GM18870 (cell line): ENCODE results near the gene RSPRY1.

Experiments
- ATAC-seq: cut with Tn5 transposase; IDR thresholded peaks from one replicate; pipeline ENCODE4 v1.9.1; 2021; ENCODE audit warnings: moderate library complexity; ENCODE audit not compliant: unreplicated experiment

RSPRY1 gene

DNA sequence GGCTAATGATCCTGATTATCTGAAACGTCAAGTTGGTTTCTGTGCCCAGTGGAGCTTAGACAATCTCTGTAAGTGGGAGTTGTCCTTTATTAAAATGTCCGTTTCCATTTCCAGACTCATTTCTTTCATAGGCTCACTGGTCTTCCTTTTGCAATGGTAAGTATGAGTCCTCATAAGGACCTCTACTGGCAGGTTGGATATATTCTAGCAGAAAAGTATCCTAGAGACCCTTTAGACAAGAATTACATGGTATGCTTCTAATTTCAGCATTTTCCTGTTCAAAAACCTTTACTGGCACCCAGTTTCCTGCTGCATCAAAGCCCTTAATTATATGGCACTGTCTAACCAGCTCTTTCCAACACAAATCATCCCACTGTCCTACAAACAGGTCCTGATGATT, 30.8 kb downstream of the RSPRY1 start:
- no peak for ATAC-seq

DNA sequence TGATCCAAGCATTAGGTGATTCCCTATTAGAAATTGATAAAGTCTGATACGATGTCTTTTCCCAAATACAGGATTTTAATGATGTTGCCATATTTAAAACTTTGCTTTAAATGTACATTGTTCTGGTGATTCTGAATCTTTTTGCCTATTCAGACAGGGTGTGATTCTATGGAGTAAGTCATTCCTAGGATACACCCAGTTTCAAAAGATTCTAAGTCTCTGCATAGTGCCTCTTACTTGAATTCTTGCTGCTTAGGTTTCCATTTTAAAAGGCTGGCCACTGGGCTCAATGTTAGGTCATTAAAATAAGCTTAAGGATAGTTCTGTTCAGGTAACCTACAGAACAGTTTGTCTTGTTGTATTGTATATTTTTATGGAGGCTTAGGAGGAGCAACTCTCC, 36.9 kb downstream of the RSPRY1 start:
- ATAC-seq, result no peak

DNA sequence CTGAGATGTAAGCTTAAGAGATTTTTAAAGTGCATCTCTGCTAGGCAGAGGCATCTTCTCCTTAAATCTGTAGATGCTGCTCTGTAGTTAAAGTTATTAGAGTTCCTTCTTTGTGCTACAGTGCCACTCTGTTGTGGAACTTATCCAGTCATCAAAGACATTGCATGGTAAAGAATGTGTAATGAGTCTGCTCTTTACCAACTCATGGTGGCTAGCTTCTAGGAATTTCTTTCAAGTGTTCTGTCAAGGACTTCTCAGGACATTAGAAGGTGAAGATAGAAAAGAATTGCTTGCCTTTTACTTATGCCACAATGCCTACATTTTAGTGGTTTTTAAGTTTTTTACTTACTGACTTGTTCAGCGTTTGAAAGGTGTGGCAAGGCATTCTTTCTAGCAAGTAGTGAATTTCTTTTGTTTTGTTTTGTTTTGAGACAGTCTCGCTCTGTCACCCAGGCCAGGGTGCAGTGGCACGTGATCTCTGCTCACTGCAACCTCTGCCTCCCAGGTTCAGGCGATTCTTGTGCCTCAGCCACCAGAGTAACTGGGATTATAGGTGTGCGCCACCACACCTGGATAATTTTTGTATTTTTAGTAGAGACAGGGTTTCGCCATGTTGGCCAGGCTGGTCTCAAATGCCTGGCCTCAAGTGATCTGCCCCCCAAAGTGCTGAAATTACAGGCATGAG, 38.7 kb downstream of the RSPRY1 start:
- ATAC-seq, result no peak

DNA sequence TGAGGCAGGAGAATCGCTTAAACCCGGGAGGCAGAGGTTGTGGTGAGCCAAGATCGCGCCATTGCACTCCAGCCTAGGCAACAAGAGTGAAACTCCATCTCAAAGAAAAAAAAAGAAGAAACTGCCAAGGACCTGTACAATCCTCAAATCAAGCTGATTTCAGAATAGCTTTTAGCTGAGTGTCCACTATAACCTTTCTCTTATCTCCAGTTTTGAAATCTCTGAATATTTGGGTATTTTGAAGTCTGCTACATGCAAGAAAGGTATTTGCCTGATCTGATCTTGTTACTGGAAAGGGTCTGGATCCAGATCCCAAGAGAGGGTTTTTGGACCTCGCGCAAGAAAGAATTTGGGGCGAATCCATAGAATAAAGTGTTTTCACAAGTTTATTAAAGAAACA, 39.8 kb downstream of the RSPRY1 start:
- ATAC-seq, result no peak

DNA sequence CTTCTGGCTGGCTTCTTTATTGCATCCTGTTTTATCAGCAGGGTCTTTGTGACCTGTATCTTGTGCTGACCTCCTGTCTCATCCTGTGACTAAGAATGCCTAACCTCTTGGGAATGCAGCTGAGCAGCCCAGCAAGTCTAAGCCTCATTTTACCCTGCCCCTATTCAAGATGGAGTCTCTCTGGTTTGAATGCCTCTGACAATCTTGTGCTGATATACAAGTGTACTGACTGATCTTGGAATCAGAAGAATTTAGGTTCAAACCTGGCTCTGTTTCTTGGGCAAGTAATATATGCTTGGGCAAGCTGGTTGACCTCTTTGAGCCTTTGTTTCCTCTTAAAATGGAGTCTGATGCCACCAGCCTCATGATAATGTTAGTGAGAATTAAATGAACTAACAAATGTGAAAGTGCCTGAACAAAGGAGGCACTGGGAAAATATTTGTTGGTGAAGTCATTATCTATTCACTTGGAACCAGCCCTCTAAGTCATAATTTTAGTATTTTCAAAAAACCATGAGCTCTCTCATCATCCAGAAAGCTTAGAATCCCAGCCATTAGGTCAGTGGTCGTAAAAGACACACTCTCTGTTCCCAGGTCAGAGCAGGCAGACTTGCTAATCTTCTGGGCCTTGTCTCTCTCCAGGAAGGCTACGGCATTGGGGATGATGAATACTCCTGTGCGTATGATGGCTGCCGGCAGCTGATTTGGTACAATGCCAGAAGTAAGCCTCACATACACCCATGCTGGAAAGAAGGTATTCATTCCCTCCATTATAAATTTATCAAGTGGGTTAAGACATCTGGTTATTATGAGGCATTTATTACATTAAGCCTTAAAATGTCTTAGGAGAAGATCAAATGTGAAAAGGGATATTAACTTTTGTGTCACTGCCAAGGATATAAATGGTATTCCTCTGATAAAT, 40.8 kb downstream of the RSPRY1 start:
- no peak for ATAC-seq

DNA sequence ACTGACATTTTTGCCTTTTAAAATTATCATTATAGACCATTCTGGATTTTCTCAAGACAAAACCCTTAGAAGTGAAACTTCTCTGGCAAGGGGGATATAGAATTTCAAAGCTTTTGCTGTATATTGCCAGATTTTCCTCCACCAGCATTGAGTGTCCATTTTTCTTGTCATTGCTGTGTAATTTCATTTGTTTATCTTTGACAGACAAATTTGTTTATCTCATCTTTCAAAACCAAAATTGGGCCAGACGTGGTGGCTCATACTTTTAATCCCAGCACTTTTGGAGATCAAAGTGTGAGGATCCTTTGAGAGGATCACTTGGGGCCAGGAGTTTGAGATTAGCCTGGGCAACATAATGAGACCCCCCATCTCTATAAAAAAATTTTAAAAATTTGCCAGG, 43.0 kb downstream of the RSPRY1 start:
- ATAC-seq, result no peak

DNA sequence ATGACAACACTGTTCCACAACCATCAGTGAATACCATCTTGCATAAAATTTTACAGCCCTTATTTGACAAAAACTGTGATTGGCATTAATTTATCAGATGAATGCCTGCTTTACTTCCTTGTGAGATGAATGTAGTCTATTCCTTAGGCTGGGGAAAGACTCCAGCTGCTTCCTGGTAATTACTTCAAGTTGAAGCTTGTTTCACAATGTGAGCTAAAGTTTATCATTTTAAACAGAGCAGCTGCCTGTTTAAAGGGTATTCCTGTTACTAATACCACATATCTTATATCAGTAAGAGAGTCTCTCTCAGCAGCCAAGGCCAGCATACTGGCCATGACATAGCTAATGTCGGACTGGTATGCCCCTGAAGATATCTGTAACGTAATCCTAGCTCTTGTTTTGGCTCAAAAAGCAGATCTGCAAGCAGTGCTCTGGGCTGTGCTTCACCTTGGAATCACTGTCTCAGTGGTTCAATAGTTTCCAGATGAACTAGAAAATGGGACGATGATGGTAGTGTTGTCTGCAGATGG, 45.8 kb downstream of the RSPRY1 start:
- no peak for ATAC-seq

DNA sequence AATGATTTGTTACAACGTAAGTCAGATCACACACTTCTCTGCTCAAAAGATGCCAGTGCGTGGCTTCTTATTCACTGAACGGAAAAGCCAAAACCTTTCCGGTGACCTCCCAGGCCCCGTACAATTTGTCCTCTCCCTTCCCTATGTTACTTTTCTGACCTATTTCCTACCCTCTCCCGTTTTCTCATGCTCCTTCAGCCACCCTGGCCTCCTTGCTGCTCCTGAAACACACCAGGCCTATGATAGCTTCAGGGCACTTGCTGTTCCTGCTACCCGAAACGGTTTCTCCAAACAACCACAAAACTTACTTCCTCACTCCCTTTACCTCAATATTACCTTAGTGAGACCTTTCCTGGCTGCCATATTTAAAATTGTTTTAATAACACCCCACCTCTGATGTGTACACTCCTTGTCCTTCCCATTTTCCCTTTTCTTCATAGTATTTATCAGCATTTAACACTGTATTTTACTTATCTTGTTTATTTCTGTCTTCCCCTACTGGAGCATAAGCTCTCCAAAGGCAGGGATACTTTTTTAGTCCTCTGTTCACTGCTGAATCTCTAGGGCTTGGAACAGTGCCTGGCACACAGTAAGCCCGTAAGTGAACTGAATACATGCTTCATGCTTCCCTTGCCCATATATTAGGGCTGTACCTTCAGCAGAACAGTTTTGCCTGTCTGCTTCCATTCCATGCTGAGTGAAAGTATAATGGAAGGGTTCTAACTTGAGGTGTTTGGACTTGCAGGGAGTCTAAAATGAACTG, 48.0 kb downstream of the RSPRY1 start:
- ATAC-seq, result no peak

DNA sequence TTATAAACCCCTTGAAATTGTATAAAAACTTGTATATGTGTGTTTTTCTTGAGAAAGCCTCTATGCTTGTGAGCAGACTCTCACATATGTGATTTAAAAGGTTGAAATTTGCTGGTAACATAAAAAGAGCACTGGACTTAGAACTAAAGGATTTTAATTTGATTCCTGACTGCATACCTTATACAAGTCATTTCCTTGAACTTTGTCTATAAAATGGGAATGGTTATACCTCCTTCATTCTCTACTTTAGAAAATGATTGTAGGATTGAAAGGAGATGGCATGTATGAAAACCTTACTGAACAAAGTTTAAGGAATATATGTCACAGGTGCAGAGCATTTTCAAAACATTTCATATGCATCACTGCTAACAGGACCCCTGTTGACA, 48.6 kb downstream of the RSPRY1 start:
- no peak for ATAC-seq

DNA sequence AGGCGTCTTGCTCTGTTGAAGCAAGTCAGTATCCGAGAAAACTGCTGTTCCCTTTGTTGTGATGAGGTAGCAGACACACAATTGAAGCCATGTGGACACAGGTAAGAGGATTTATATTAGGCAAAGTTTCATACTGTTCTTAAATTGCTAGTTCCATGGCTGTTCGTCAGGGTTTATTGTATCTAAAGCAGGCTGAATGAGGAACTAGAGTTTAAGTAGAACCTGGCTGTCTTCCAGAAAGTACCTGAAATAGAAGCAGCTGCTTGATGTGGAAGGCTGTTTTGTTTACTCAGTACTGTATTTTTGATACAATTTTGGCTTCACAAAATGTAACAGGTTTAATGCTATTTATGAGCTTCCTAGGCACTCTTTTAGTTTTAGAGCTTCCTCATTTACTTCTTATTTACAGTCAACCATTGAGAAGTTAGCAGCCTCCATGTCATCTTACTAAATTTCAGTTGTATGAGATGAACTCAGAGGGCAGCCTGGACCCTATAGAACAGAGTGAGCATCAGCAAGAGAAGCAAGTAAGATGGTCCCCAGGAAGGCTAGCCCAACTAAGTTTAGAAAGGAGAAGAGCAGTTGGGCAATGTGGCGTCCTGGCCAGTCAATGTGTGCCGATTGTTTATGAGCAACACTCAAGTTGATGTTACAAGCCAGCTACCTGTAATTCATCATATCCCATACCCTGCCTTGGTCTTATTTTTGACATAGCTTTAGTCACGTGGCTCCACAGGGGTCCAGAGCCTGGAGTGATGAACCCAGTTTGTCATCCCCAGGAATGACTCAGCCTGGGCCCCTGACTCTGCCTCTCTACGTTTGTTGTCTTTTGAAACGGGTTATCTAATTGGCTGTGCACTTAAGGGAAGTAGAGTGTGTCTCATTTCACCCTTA, 49.2 kb downstream of the RSPRY1 start:
- no peak for ATAC-seq

DNA sequence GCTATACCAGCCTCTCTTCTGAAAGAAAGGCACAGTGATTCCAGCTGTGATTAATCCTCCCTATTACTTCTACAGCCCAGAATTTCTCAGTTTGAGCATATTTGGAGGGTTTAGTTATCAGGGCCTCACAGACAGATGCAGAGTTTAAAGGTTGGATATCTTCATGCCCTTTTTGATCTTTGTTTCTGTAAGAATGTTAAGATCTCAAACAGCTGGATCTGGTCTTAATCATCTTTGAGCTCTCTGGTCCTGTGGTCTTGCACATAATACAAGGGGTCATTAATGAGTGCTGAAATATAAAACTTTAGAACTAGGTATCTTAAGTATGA, 49.9 kb downstream of the RSPRY1 start:
- no peak for ATAC-seq

DNA sequence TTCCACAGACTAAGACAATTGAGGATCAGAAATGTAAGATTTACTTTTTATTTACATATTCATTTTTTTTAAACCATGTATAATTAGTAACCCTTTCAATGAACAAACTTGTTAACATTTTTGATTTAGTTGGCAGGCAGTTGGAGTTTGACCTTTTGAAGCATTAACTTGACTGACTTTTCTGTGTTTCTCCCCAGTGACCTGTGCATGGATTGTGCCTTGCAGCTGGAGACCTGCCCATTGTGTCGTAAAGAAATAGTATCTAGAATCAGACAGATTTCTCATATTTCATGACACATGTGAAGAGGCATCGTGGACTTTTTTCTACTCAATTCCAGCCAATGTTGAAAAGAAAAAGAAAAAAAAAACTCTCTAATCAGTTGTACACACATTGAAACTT, 52.6 kb downstream of the RSPRY1 start:
- ATAC-seq, result no peak

DNA sequence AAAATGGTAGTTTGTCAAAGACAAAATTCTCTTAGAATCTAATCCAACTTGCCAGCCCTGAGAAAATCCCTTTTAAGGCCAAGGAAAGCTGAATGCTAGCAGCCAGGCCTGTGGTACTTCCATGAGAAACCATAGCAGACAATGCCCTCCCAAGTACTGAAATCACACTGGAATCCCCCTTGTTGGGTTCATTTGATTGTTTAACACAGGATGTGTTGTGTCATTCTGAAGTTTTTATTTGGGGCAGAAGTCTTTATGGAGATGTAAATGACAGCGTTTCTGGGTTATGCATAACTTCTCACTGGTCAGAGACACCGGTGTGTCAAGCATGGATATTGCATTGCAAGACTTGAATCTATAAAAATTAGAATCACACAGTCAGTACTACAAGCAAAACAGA, 53.0 kb downstream of the RSPRY1 start:
- ATAC-seq, result no peak

DNA sequence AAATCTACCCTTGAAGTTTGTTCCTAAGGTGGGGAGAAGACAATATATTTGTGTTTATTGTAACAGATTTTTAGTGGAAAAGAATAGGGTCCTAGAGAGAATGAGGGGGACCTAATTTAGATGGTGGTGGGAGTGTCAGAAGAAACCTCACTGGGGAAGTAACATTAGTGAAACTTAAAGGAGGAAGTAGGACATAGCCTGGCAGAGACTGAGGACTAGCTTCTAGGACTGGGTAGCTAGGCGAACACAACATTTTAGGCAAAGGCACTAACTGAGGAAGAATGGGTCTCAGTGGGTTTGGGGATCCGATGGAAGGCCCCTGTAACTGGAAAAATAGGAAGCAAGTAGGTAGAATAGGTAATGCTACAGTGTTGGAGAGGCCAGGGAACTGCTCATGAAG, 54.7 kb downstream of the RSPRY1 start:
- ATAC-seq, result no peak

DNA sequence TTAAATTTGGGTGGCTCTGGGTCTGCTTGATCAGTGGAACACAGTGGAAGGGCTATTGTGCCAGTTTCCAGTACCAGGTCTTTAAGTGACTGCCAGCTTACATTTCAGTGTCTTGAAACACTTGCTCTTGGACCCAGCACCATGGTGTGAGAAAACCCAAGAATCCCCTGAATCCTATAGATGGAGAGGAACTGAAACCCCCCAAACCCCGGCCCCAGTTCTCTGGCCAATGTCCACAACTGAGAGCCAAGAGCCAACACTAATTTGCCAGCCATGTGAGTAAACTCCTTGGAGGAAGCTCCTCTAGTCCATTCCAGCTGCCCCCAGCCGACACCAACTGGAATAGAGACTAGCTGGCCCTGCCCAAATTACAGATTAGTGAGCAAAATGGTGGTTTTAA, 56.5 kb downstream of the RSPRY1 start:
- ATAC-seq, result no peak

DNA sequence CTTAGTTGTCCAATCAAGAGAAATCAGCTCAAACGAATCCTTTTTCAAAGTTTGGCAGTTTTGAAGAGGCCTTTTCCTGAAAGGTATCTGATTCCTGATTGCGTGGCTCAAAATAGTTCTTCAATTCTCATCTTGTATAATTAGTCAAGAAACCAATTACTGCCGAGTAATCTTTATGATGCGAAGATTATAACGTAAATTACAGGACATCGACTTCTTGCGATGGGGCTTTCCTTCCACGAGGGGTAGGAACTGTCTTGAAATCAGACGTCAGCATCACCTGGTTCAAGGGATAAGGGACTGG, 58.3 kb downstream of the RSPRY1 start:
- peak; percentile 20 for ATAC-seq

DNA sequence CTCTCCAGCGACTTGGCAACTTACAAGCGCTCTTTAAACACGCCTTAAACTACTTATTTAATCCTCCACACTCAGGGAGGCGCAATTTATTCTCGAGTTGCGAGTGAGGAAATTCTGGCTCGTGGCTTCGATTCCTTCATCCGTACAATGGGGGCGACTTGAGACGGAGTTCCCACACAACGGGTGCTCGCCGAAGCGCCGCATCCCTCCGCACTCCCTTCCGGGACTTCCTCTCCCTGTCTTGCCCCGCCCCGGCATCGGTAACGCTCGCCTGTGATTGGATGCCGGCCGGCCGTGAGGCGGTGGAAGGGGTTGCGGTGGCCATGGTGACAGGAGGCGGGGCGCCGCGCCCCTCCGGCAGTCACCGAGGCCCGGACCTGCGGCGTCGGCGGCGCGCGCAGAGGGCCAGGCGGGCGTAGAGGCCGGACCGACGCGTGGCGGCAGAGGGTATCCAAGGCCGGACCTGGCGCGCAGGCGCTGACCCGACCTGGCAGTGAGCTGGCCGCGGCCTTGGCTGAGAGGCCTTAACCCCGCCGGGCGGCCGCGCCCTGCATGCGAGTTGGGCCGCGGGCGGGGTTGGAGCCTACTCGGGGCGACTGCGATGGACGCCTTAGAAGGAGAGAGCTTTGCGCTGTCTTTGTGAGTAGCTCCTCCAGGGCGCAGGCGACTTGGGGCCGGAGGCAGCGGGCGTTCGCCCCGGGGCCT, 58.8 kb downstream of the RSPRY1 start, which contains the start of gene ARL2BP:
TSS of gene ARL2BP (plus strand) at position 493 of the 705 bp plus-strand sequence. CDS start at position 602, 109 bp downstream.
- ATAC-seq, result peak; percentile 80

DNA sequence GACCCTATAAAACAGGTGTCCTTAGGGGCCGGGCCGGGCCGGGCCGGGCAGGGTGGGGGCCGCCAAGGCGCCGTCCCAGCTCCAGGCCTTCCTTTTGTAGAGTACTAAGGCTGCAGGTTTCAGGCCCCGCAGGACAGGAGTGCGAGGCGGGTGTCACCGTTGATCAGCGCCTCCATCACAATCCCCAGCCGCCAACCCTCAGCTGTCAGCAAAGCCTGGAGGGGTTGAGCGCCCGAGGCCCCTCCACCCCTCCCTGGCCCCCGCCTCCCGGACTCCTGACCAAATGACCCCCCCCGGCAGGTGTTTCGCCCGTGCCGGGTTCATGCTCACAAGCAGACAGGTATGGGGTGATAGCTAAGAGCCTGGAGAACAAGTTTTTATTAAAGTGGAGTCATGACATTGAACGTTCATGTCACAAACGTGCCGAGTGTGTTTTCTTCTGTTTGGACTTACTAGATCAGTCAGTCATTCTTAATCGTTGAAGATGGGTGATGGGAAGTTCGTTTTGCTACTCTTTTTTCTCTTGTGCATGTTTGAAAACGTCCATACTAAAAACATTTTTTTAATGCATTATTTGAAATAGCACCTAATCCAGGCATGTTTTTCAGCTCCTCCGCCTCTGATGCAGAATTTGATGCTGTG, 59.5 kb downstream of the RSPRY1 start:
- ATAC-seq, result no peak

DNA sequence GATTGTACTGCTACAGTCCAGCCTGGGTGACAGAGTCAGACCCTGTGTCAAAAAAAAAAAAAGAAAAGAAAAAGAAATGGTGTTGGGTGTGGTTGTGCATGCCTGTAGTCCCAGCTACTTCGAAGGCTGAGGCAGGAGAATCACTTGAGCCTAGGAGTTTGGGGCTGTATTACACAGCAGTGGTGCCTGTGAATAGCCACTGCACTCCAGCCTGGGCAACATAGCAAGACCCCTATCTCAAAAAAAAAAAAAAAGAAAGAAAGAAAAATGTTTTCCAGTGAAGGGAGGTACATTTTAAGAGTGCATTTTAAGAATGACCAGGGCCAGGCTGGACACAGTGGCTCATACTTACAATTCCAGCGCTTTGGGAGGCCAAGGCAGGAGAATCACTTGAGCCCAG, 65.2 kb downstream of the RSPRY1 start:
- ATAC-seq, result no peak
